Measurements from ENCODE around the gene PLCB2.

DNA sequence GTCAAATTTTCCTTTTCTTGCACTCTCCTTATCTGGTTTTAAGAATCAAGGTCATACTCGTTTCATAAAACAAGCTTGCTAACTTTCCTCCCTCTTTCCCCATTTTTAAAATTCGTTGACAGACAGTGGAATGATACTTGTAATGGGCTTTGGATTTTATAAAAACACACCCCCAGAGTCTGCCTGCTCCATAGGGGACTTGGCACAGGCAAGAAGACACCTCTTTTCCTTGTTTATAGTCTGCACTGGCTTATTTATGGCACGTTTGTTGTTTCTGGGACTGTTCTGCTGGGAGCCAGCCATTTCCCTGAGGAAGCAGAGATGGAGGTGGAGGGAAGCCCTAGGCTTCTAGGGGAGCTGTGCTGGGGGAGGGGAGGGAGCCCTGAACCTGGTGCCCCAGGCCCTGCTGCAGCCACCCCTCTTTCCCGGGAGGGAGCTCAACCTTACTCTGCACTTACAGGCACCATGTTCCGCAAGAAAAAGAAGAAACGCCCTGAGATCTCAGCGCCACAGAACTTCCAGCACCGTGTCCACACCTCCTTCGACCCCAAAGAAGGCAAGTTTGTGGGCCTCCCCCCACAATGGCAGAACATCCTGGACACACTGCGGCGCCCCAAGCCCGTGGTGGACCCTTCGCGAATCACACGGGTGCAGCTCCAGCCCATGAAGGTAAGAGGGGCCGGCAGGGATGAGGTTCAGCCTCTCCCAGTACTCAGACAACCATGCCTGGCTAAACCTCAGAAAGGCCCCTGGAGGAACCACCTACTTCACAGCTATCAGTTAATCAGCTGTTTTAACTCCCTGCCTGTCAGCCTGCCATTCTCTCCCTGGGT, 43.2 kb downstream of the PLCB2 start:
- TF ChIP-seq POLR2A (IDR thresholded peaks at IDR 0.05; ENCODE audit: low read length), result no peak
- TF ChIP-seq GATA1 (IDR thresholded peaks at IDR 0.05; ENCODE audit: low read depth, low read length), result no peak

Measured in erythroblast (primary cell).